ENCODE measurements around the gene OGFOD1.

OGFOD1 gene

GRCh38 chr16:56428091-56428490 lies 23.3 kb upstream of the OGFOD1 start:
- DNase-seq (ENCODE audit: low read depth) = no peak

- no peak for DNase-seq (ENCODE audit: low read depth)
Observed at GRCh38 chr16:56436258-56436657, 15.1 kb upstream of the OGFOD1 start.

GRCh38 chr16:56438038-56438437 lies 13.3 kb upstream of the OGFOD1 start:
- no peak for DNase-seq (ENCODE audit: low read depth)

GRCh38 chr16:56447286-56447685 lies 4.1 kb upstream of the OGFOD1 start:
- DNase-seq (ENCODE audit: low read depth) = no peak

- DNase-seq (ENCODE audit: low read depth) = no peak
Observed at GRCh38 chr16:56448005-56448404, 3.3 kb upstream of the OGFOD1 start.

GRCh38 chr16:56450275-56450985 lies 924 bp upstream of the OGFOD1 start:
- peak; percentile 24 for DNase-seq (ENCODE audit: low read depth)

- no peak for DNase-seq (ENCODE audit: low read depth)
Observed at GRCh38 chr16:56451753-56452689, 667 bp downstream of the OGFOD1 start.

GRCh38 chr16:56457927-56458470 lies 6.6 kb downstream of the OGFOD1 start:
- DNase-seq (ENCODE audit: low read depth) = no peak

- no peak for DNase-seq (ENCODE audit: low read depth)
Observed at GRCh38 chr16:56460101-56460500, 8.7 kb downstream of the OGFOD1 start.

GRCh38 chr16:56462064-56462796 lies 10.9 kb downstream of the OGFOD1 start:
- no peak for DNase-seq (ENCODE audit: low read depth)

- no peak for DNase-seq (ENCODE audit: low read depth)
Observed at GRCh38 chr16:56463153-56463552, 11.8 kb downstream of the OGFOD1 start.

- no peak for DNase-seq (ENCODE audit: low read depth)
Observed at GRCh38 chr16:56466344-56466743, 15.0 kb downstream of the OGFOD1 start.

GRCh38 chr16:56468800-56469199 lies 17.4 kb downstream of the OGFOD1 start:
- DNase-seq (ENCODE audit: low read depth) = no peak

GRCh38 chr16:56469748-56470147 lies 18.4 kb downstream of the OGFOD1 start:
- no peak for DNase-seq (ENCODE audit: low read depth)

GRCh38 chr16:56470232-56470631 lies 18.9 kb downstream of the OGFOD1 start:
- DNase-seq (ENCODE audit: low read depth) = no peak

- no peak for DNase-seq (ENCODE audit: low read depth)
Observed at GRCh38 chr16:56470666-56471065, 19.3 kb downstream of the OGFOD1 start.

GRCh38 chr16:56475201-56475600 lies 23.8 kb downstream of the OGFOD1 start:
- DNase-seq (ENCODE audit: low read depth) = no peak

GRCh38 chr16:56477096-56477878 lies 25.9 kb downstream of the OGFOD1 start:
- DNase-seq (ENCODE audit: low read depth) = no peak

GRCh38 chr16:56478281-56479049 lies 27.1 kb downstream of the OGFOD1 start:
- no peak for DNase-seq (ENCODE audit: low read depth)

- DNase-seq (ENCODE audit: low read depth) = no peak
Observed at GRCh38 chr16:56479469-56479868, 28.1 kb downstream of the OGFOD1 start.
